SKM-1 (cell line): ENCODE results near the gene CAPZB.

Source experiments
- DNase-seq: peaks from one replicate; lab custom pipeline; 2025; ENCODE audit not compliant: unreplicated experiment; lab: John Stamatoyannopoulos, UW

The CAPZB gene

DNA sequence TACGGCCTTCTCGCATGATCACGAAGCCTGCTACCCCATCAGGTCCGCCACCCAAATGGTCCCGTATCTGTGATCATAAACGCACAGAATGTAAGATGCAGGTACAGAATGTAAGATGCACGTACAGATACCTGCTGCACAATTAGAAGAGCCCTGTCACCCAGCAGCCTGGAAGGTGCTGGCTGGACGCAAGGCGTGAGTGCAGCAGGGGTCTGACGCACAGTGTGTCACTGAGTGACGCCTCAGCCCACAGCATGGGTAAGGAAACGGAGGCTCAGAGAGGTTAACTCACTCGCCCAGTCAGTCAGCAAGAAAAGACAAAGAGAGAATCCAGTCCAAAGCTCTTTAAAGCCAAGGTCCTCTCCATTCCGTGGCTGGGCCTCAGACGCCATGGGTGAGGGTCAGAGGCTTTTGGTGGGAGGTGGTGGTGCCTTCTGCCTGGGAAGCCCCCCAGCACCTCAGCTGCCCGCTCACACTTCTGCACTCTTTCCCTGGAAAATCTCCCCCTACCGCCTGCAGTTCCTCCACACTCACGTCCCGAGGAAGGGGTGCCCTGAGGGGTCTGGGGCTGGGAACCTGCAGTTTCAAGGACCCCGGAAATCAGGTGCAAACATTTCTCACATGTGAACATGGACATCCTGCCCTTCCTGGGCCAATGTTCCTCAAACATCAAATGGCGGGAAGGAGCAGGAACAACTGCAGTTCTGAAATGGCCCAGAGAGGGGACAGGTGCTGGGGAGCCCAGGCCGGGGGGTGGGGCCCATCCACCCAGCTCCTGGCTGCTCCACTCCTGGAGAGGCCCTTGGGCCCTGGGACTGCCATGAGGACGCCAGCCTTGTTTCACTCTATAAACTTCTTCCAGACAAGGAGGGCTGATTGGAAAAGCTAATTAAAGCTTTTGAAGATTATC lies 113.9 kb downstream of the CAPZB start:
- DNase-seq = no peak

DNA sequence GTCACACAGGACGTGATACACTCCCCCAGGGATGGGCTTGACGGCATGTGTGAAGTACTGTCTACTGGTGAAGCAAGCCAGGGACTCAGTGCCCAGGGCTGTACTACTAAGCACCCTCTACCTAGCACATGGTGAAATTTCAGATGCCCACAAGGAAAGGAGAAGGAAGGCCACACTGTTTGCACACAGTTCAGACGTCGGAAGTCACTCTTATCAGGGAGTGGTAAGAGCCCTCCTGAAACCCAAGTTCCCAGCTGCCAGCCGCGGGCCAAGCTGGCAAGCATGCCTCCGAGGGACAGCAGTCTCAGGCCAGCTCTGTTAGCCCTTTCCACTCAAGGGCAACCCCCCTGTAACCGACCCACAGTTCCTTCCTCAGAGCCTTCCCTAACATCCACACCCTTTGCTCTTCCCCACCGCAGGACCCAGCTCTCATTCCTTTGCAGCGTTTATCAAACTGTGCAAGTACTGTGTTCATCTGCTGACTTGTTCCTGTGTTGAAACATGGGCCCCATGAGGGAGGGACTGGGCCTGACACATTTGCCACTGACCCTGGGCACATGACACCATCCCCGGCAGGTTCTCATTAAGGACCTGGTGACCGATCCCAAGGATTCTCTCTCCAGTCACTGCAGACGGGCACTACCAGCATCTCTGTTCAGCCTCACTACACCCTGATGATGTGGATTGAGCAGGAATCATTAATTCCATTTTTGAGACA lies 114.7 kb downstream of the CAPZB start:
- DNase-seq = no peak

DNA sequence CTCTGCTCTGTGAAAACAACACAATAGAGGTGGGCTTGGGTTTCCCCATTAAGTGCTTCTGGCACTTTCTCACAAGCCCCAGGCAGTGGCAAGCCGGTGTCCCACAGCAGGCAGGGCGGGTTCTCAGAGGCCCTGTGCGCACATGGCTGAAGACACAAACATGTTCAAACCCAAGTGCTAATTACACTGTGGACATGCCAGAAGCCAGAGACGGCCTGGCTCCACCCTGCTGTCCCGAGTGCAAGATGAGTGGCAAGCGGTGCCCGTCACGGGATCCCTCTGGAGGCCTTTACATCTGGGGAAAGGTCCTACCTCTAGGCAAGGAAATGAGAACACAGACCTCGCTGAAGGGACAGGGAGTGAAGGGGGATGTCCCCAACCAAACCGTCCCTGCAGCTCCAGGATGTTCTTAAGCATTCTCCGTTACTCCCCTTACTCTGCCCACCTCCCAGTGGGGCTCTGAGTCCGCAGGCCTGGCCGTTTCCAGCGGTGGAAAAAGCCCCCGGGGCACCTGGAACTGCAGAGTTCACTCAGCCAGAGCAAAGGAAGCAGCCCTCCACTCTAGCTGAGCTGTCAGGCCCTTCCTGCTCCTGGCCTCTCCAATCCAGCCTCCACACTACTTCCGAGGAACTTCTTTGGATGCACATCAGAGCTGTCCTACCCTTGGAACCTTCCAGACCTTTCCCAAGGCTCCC lies 115.8 kb downstream of the CAPZB start:
- no peak for DNase-seq

DNA sequence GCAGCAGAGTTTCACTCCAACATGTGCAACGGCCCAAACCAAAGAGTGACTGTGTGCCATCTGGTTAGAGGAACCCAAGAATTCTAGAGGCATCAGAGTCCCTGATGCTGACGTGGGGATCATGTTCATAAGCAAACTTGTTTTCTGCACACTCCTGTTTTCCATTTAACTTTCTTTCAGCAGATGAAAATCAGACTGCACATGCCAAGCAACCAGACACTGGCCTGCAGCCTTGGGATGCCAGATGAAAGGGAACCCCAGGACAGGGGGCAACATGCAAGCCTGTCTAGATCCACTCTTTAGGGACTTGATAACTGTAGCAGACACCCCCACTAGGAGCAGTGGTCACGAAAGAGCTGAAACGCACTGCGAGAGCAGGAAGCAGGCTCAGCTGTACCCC lies 116.4 kb downstream of the CAPZB start:
- DNase-seq = no peak

DNA sequence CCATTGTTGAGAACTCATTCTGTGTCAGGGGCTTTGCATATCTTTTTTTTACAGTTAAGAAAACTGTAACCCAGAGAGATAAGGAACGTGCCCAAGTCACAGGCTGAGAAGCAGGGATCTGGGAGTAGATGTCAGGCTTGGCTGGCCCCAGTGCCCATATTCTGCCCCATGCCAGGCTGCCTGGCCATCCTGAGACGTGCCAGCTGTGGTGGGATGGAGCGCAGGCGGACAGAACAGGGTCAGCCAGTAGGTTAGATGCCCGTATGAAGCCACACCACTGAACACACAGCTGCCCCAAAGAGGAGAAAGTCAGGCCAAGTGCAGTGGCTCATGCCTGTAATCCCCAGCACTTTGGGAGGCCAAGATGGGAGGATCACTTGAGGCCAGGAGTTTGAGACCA lies 117.3 kb downstream of the CAPZB start:
- no peak for DNase-seq

DNA sequence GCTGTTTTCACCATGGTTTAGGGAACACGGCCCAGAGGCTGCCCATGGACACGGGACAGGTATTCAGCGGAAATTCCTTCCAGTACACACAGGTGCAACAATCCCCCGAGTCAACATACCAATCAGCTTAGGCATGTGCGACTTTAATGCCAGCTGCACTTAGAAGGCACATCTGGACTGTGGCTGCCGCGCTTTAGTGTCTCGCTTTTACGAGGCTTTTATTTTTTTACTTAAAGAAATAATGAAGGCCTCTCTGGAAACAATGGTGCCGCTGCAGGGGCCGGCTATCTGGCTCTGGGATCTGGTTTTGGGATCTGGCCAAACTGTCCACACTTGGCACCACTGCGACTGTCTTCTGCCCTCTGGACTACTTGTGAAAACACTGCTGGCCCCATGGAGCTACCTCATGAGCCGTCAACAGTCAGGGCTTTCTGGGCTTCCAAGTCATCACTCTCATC lies 117.7 kb downstream of the CAPZB start:
- no peak for DNase-seq

DNA sequence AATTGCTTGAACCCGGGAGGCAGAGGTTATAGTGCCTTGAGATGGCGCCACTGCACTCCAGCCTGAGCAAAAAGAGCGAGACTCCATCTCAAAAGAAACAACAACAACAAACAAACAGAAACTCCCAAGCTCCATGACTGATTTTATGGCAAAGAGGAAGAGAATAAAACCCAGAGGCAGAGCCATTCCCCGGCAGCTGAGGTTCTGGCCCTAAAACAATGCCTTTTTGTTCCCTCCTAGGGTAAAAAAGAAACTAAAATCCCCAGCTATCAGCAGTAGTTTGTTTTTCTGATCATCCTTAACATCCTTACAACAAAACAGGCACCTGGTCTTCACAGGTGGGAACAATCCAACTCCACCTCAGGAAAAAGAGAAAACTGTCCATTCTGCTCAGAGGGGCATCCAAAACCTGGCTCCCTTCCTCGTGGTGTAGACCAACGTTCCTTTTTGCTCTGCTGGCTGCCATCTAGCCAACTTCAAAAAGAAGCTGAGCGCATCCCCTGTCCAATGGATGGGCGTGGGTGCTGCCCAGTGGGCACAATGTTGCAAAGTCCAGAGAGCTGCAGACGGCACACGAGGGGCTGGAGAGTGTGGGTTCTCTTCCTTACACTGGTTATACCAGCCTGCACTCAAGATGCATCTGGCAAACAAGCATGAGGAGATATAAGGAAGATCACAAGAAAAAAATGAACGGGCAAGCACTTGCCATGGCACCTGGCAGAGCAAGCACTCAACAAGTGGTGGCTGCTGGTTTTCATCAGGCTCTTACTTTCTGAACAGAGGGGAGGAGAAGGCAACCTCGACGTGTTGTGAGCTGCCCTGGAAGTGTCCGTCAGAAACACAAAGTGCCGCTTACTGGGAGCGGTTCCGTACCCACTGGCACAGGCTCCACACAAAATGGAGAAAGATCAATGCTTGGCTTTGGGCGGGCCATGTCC lies 118.5 kb downstream of the CAPZB start:
- DNase-seq = no peak

DNA sequence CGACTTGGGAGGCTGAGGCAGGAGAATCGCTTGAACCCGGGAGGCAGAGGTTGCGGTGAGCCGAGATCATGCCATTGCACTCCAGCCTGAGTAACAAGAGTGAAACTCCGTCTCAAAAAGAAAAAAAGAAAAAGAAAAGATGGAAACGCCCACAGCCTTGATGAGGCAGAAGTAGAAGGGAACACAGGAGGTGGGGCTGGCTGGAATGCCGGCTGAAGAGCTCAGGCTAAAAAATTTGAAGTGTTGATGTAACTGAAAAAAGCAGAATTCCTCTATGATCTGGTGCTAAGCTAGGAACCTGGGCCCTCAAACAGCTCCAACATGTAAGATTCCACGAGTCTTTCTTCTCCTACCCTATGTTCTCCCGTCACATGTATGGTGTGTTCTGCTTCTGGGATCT lies 119.6 kb downstream of the CAPZB start:
- DNase-seq = no peak

DNA sequence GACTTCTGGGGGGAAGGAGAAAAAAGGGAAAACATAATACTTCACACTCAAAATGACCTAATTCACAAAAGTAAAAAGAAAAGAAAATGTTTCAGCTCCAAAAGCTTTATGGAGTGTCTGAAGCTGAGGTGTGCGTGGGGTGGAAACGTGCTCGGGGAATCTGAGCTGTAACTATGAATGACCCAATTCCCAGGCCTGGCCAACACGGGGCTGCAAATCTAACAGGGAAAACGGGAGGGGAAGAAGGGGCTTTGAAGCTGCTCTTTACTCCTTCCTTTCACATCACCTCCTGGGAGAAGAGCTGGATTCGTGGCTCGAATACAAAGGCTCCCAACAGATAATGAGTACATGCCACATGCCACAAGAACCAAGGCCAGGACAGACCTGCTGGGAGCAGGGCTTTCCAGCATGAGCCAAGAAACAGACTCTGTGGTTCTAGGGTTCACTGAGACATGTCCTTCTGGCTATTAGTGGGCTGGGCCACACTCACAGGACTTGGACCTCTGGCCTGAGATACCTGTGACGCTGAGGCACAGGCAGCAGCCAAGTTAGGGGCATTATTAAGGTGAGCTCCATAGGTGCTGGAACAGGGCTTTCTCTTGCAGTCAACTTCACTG lies 121.7 kb downstream of the CAPZB start:
- no peak for DNase-seq

DNA sequence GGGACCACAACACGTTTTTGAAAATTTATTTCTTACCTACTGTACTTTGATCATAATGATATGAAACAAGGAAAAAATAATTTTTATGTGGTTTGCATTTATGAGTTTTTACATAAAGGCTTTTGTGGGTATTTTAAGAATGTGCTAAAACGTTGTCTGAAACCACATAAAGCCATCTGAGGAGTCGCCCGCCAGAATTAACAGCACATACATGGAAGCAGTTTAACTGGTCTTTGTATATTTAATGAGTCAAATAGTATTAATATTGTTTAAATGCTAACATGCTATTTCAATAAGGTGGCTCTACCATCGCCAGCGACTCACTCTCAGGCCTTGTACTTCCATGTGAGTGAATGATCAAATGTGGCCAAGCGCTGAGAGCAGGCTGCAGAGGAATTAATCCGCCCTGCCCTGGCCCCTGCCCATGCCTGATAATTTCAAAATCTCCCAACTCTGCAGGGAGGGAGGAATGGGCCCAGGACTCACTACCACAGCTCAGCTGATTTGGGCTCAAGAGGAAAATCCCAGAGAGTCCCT lies 123.7 kb downstream of the CAPZB start:
- DNase-seq = no peak

DNA sequence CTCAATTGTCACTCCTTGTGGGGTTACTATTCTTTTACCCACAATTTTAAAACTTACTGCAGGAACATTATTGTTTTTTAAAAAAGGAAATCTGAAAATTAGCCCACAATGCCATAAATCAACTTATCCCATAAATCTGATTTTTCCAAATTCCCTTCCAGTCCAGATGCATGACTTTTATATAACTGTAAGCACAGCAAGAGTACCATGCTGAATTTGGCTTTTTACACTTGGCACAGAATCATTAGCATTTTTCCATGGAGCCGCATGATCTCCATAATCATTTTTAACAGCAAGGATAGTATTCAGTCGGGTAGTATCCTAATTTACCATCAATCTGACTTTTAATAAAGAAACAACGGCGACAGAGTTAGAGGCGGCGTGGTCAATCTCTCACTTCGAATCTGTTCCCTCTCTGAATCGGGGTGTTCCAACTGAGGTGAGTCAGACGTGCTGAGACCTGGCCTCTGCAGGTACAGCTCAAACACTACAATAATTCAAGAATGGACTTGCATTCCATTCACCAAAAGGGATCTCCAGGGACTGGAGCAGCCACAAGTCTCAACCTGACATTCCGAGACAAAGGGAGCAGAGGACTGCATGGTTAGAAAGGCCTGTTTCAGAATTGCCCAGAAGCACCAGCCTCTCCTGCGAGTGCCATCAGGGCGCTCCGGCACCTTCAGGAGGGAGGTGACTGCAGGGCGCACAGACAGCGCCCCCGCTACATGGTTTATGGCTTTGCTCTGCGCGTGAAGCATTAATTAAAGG lies 124.3 kb downstream of the CAPZB start:
- no peak for DNase-seq

DNA sequence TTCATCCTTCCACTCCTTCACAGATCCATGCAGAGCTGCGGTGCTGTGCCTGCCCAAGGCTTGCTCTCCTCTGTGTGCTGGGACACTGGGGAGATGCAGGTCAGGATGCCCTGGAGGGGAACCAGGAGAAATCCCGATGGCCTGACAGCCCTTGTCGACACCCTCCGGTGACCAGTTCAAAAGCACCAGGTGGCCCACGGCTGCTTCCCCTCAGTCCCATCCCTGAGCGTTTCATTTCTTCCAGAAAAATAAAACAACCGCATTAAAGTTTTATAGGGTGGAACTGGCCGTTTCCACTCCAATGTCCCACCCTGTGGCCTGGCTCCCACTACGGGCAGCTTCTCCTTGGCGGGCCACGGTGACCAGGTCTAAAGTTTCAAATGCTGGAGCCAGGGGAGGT lies 124.9 kb downstream of the CAPZB start:
- DNase-seq = no peak

DNA sequence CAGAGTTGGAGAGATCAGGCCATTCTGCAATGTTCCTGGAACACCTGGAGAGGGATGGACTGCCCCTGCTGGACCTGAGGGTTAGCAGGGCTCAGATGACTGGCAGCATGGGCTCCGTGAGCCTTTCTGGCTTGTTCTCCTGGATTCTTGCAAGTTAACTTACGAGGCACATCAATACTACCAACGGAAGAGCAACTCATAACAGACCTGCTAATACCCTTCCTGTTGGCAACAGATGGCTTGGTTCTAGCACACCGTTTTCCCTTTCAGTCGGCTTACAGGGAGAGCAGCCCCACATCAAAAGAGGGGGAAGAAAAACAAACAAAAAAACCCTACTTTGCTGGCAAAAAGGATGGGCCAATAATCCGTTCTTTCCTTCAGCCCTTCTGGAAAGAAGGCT lies 125.3 kb downstream of the CAPZB start:
- DNase-seq = no peak

DNA sequence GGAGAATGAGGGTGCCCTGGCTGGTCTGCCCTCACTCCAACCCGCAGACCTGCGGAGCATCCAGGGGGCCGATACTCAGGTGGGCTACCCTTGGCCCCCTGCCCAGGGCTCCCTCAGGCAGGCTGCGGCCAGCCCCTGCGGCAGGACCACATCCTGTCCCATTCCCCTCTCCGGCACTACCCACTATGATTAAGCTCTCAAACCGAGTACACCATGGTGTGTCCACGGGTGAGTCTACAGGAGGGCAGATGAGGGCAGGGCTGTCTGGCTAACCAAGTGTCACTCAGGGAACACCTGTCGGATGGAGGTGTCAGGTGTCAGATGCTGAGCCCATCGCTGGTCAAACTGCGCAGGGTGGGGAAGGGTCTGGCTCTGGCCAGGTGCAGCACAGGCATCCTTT lies 126.0 kb downstream of the CAPZB start:
- DNase-seq = no peak

DNA sequence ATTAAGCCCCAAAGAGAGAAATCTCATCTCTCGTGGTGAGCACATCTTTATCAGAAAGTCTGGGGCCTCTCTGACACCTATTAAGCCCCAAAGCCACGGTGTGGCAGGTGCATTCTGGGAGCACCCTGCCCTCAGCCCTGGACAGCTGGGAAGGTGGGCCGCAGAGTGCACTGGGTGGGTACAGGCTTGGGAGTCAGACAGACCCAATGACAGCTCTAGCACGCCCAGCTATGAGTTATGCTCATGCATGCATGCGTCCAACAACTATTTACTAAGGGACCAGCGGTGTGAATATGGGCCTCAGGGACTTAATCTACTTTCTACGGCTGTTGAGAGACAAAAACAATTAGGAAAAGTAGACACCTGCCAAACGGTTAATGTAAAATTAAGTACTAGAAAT lies 126.6 kb downstream of the CAPZB start:
- DNase-seq = no peak

DNA sequence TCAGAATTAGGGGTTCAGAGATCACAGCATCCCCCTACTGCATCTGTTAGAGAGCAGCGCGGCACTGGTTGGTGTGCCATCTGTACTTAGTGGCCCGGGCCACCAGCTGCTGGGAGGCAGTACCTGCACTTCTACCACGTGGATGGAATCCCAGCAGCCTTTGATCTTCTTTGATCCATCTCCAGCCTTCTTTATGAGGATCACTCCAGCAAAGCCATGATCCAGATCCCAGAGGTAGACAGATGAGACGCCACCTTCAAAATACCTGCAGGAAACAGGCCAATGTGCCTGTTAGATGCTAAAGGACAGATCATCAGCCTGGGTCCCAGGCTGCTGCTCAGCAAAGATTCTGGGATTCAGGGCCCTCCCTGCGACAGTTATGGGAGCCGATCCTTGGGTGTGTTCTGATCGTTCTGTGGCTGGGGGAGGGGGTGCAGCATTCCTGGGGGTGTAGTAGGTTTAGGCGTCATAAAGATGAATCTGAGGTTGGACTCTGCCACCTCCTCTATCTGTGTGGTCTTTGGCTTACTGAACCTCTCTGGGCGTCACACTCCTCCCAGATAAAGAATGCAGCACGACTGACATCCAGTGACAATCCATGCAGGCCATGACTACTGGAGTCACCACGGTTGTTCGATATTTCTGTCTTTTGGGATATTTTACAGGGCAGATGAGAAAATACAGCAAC lies 127.9 kb downstream of the CAPZB start:
- no peak for DNase-seq

DNA sequence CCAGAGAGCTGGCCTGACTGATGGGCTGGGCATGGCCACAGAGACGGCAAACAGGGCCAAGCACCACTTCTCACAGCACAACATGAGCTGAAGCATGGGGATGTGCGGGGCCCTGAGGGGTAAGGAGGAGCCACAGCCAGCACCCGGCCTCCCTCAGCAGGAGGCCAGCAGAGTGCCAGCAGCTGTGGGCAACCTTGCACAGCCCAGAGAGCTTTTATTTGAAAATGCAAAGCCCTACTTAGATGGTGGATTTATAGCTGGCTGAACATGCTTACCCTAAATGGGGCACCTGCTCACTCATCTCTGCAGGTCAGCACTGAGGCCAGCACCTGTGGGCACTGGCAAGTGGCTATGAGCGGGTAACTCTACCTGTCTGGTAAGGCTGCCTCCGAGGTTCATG lies 129.1 kb downstream of the CAPZB start:
- DNase-seq = no peak

DNA sequence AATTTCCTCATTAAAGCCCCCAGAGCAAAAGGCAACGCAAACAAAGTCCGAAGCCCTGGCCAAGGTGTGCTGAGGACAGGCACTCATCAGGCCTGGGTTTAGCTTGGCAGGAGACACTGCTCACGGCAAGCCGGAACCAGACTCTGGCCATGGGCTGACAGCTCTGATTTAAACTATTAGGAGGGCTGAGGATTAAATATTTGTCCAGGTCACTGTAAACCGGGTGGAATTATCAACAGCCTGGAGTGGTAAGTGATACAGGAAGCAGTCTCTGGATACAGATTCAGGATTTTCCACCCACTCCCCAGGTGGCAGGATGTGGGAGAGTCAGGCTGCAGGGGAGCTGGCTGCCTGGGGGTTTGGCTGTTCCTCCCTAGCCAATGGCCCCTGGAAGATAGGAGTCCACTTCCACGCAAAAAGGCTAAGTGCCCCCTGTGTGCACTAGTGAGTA lies 130.8 kb downstream of the CAPZB start:
- no peak for DNase-seq

DNA sequence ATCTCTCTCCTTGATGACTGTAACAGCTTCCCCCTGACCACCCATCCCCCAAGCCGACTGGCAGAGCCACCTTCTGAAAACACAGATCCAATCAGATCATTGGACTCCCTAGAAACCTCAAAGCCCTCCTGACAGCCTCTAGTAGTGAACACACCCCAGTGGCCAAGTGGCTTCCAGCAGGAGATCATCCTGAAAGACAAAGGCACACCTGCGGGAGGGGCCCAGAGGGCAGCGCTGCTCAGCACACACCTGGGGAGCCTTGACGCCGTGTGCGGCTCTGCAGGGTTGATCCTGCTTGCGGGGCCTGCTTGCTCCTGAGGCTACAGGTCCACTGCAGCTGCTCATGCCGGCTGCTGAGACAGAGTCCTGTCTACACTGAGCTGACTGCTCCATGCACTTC lies 131.7 kb downstream of the CAPZB start:
- no peak for DNase-seq
